ENCODE results near the gene BMPR1B. TPM values are rescaled to one million over a fixed set of nuclear protein-coding genes. Genes with fewer than 3 reads are reported as not detected.
A peak's percentile ranks its signal among the peaks of the same experiment; 100 is the strongest.

Gene BMPR1B
- polyA plus RNA-seq = not detected

DNA sequence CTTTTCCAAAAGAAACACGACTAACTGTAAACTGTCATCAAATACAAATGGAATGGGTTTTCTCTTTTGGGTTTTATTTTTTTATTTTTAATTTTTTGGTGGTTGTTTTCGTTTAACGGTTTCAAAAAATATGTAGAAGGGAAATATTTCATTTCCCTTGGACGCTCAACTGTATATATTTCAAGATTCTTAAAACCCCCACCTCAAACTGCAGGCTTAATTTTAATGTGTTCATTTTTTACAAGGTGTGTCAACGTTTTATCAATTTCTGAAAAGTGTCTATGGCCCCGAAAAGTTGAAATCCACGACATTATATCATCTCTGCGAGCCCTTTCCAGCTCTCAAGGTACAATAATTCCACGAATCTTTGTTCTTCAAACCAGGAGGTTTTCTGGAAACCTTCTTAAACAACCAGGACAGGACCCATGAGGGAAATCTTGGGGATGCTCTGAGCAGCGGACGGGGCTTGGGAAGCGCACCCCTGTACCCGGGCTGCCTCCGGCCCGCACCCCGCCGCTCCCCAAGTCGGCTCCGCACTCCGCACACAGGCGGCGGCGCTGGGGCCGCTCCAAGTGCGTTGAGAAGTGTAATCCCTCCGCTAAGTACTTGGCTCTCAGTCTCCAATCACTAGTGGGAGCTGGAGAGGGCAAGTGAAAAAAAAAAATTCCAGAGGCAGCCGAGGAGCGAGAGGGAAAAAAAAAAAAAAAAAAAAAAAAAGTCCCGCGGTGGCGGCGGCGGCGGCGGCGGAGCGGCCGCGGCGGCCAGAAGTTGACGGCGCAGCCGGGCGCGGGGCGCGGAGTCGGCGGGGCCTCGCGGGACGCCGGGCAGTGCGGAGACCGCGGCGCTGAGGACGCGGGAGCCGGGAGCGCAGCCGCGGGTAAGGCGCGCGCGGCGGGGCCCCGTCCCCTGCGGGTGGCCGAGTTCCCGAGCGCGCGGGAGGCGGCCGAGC is at the start of gene BMPR1B:
Gene BMPR1B, plus strand, starts transcription at position 764 of the 949 bp plus-strand sequence. CDS start 346,470 bp downstream, outside the sequence.
- H3K36me3 Mint-ChIP-seq = peaks cover 0 to 5% (median 0%) of the 10 kb centered on the region in 3 donors
- H3K9me3 Mint-ChIP-seq = peaks cover 0 to 13% (median 7%) of the 10 kb centered on the region in 6 donors
- peaks cover 16 to 29% (median 21%) of the 10 kb centered on the region in 3 donors for H3K27me3 Mint-ChIP-seq (ENCODE audit: low read depth in 3 of 3)
- H3K27ac Mint-ChIP-seq = no peak within 1 kb of the TSS
- H3K4me1 Mint-ChIP-seq = peaks cover 2 to 8% of the 10 kb centered on the region in 2 donors
- DNase-seq = no peak
- peak within 1 kb of the TSS; percentile 48 to 72 (median 54) for H3K4me3 Mint-ChIP-seq

- peak overlapping the region in 1 of 6 donors; percentile 5 for H3K27ac Mint-ChIP-seq
- H3K9me3 Mint-ChIP-seq = no peaks in the 10 kb centered on the region
- DNase-seq = no peak
- H3K4me3 Mint-ChIP-seq = no peak overlapping the region
- H3K36me3 Mint-ChIP-seq = no peaks in the 10 kb centered on the region
- H3K27me3 Mint-ChIP-seq (ENCODE audit: low read depth in 3 of 3) = peaks cover 0 to 4% (median 2%) of the 10 kb centered on the region in 3 donors
- no peaks in the 10 kb centered on the region for H3K4me1 Mint-ChIP-seq
Observed at GRCh38 chr4:94711635-94712034, 46.1 kb upstream of the BMPR1B start.

GRCh38 chr4:94714365-94715160 is 43.2 kb upstream of the BMPR1B start:
- no peak overlapping the region for H3K4me3 Mint-ChIP-seq
- H3K36me3 Mint-ChIP-seq = no peaks in the 10 kb centered on the region
- H3K27ac Mint-ChIP-seq = no peak overlapping the region
- DNase-seq = no peak
- H3K9me3 Mint-ChIP-seq = no peaks in the 10 kb centered on the region
- no peaks in the 10 kb centered on the region for H3K4me1 Mint-ChIP-seq
- peaks cover 0 to 3% (median 0%) of the 10 kb centered on the region in 3 donors for H3K27me3 Mint-ChIP-seq (ENCODE audit: low read depth in 3 of 3)

DNA sequence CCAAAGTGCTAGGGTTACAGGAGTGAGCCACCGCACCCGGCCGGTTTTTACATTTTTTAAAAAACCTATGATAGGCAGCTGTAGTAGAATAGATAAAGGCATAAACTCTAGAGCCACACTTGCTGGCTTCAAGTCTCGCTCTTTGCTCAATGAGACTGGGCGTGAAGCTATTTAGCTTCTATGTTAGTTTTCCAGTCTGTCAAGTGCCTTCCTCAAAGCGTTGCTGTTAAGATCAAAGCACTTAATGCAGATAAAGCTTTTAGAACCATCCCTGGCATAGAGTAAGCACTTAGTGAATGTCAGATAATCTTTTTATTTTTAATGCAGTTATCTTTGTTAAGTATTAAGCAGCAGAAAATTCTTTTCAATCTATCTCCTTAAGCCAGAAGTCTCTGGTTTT is 42.0 kb upstream of the BMPR1B start:
- H3K27me3 Mint-ChIP-seq (ENCODE audit: low read depth in 3 of 3) = peaks cover 0 to 3% (median 0%) of the 10 kb centered on the region in 3 donors
- no peaks in the 10 kb centered on the region for H3K4me1 Mint-ChIP-seq
- no peaks in the 10 kb centered on the region for H3K36me3 Mint-ChIP-seq
- no peaks in the 10 kb centered on the region for H3K9me3 Mint-ChIP-seq
- no peak for DNase-seq
- H3K27ac Mint-ChIP-seq = no peak overlapping the region
- H3K4me3 Mint-ChIP-seq = no peak overlapping the region

GRCh38 chr4:94721310-94721709 is 36.4 kb upstream of the BMPR1B start:
- H3K9me3 Mint-ChIP-seq = no peaks in the 10 kb centered on the region
- no peaks in the 10 kb centered on the region for H3K36me3 Mint-ChIP-seq
- no peak overlapping the region for H3K27ac Mint-ChIP-seq
- H3K4me3 Mint-ChIP-seq = no peak overlapping the region
- DNase-seq = no peak
- peaks cover 0 to 2% (median 0%) of the 10 kb centered on the region in 3 donors for H3K27me3 Mint-ChIP-seq (ENCODE audit: low read depth in 3 of 3)
- peaks cover 14 to 18% of the 10 kb centered on the region in 2 donors for H3K4me1 Mint-ChIP-seq

DNA sequence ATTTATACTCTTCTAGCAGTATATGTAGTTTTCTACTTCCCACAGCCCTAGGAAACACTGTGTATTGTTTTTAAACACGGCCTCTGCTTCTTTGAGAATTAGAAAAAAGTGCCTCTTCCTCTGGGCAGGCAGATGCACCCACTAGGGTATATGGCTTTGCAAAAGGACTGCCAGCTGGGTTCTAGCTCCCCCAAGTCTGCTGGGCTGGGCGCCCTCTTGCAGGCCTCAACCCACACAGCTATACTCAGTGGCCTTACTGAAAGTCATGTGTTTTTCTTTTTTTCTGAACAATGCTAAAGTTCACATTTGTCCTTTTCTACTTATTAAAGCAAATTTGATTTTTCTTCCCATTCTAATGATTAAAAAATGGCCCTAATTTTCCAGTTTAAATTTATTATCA is 35.5 kb upstream of the BMPR1B start:
- Mint-ChIP-seq H3K27ac (no peak overlapping the region), H3K4me3 (no peak overlapping the region), H3K4me1 (peaks cover 14 to 18% of the 10 kb centered on the region in 2 donors)

GRCh38 chr4:94722748-94723147 is 35.0 kb upstream of the BMPR1B start:
- Mint-ChIP-seq H3K27ac (no peak overlapping the region), H3K36me3 (no peaks in the 10 kb centered on the region), H3K9me3 (no peaks in the 10 kb centered on the region), H3K4me3 (no peak overlapping the region), H3K27me3 (ENCODE audit: low read depth in 3 of 3) (peaks cover 0 to 2% (median 2%) of the 10 kb centered on the region in 3 donors), H3K4me1 (peaks cover 14 to 18% of the 10 kb centered on the region in 2 donors)
- DNase-seq = peak in 1 of 3 donors; percentile 8

More for the DNA sequence above, 35.5 kb upstream of the BMPR1B start:
- Mint-ChIP-seq H3K27me3 (ENCODE audit: low read depth in 3 of 3) (peaks cover 0 to 2% (median 2%) of the 10 kb centered on the region in 3 donors), H3K36me3 (no peaks in the 10 kb centered on the region), H3K9me3 (no peaks in the 10 kb centered on the region)
- DNase-seq = no peak

GRCh38 chr4:94724016-94724790 is 33.6 kb upstream of the BMPR1B start:
- Mint-ChIP-seq H3K9me3 (no peaks in the 10 kb centered on the region), H3K27ac (no peak overlapping the region), H3K27me3 (ENCODE audit: low read depth in 3 of 3) (peaks cover 0 to 2% (median 2%) of the 10 kb centered on the region in 3 donors), H3K4me1 (peaks cover 14 to 18% of the 10 kb centered on the region in 2 donors), H3K4me3 (no peak overlapping the region), H3K36me3 (no peaks in the 10 kb centered on the region)
- no peak for DNase-seq

- Mint-ChIP-seq H3K36me3 (no peaks in the 10 kb centered on the region), H3K4me3 (no peak overlapping the region), H3K27ac (no peak overlapping the region), H3K4me1 (peaks cover 12 to 18% of the 10 kb centered on the region in 2 donors), H3K27me3 (ENCODE audit: low read depth in 3 of 3) (peaks cover 0 to 2% (median 2%) of the 10 kb centered on the region in 3 donors), H3K9me3 (peaks cover 0 to 2% (median 0%) of the 10 kb centered on the region in 6 donors)
- no peak for DNase-seq
Observed at GRCh38 chr4:94726524-94727123, 31.1 kb upstream of the BMPR1B start.

DNA sequence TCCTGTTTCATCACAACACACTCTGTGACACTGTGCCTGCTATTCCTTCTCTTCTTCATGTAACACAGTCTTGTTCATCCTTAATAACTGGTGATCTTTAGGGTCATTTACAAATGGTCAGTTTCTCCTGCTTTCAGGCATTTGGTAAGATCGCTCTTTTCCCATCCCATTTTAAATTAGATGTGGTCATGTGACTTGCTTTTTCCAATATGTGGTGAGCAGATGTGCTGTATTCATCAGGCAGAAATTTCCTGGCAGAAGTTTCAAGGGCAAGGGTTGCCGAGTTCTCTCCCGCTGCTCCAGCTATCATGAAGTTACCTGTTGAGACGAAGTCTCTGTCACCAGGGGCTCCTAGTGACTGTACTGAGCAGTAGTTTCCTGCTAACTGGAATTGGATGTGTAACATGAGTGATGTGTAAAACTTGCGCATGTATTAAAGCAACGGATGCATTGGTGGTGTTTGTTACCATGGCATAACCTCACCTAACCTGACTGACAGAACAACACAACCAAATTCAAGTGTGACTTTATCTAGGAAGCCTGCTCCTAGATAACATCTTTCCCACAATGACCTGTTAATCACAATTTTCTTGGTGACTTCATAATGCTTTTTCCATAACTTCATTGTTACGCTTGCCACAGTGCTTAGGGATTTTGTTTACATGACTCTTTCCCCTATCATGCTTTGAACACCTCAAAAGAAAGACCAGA is 29.5 kb upstream of the BMPR1B start:
- Mint-ChIP-seq H3K4me3 (no peak overlapping the region), H3K27me3 (ENCODE audit: low read depth in 3 of 3) (peaks cover 0 to 2% (median 0%) of the 10 kb centered on the region in 3 donors), H3K4me1 (peaks cover under 1 to 3% of the 10 kb centered on the region in 2 donors), H3K27ac (no peak overlapping the region), H3K36me3 (no peaks in the 10 kb centered on the region), H3K9me3 (peaks cover 0 to 2% (median 0%) of the 10 kb centered on the region in 6 donors)
- DNase-seq = no peak

DNA sequence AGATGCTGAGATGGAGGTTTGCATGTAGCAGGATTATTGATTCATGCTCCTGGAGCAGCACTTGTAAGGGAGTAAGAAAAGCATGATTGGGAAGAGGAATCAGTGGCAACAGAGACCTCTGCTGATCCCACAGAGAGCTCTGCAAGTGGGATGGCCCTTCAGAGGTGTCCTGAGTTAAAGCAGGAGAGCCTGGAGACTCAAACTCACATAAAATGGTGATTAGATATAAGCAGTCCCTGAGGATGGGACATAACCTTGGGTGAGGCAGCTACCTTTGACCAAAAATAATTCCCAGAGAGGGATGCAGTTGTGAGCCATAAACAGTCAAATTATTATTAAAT is 25.4 kb upstream of the BMPR1B start:
- H3K27ac Mint-ChIP-seq = no peak overlapping the region
- DNase-seq = no peak
- peaks cover 0 to 3% (median 0%) of the 10 kb centered on the region in 6 donors for H3K9me3 Mint-ChIP-seq
- H3K4me3 Mint-ChIP-seq = no peak overlapping the region
- no peaks in the 10 kb centered on the region for H3K36me3 Mint-ChIP-seq
- H3K4me1 Mint-ChIP-seq = no peaks in the 10 kb centered on the region
- no peaks in the 10 kb centered on the region for H3K27me3 Mint-ChIP-seq (ENCODE audit: low read depth in 3 of 3)

DNA sequence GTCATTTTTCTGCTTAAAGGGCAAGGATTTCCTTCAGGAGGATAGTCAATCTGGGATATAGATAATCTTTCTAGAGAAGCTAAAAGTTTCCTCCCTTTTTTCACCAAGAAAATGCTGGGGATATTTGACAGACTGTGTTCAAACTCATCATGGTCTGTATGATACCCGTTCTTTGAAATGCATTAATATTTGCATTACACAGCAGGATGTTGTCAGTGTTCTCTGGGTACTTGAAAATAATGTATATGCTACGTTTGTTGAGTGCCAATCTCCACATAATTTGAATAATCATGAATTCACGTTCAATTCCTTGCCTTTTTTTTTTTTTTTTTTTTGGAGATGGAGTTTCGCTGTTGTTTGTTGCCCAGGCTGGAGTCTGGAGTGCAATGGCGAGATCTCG is 18.0 kb upstream of the BMPR1B start:
- no peak for DNase-seq
- no peaks in the 10 kb centered on the region for H3K36me3 Mint-ChIP-seq

More for the DNA sequence above, 18.0 kb upstream of the BMPR1B start:
- no peak overlapping the region for H3K27ac Mint-ChIP-seq
- no peaks in the 10 kb centered on the region for H3K4me1 Mint-ChIP-seq
- peaks cover 0 to 4% (median 2%) of the 10 kb centered on the region in 3 donors for H3K27me3 Mint-ChIP-seq (ENCODE audit: low read depth in 3 of 3)
- H3K9me3 Mint-ChIP-seq = peaks cover 0 to 2% (median 0%) of the 10 kb centered on the region in 6 donors
- H3K4me3 Mint-ChIP-seq = no peak overlapping the region
